HG03097 (cell line): ENCODE data around the gene RAB24.
"Not testable (repeated sequence)": the region's sequence is repeated elsewhere in the genome, so short reads cannot be mapped to it uniquely, and the experiment has no call there.

Experiments
- ATAC-seq: cut with Tn5 transposase; IDR thresholded peaks from one replicate; pipeline ENCODE4 v1.9.1; 2021; ENCODE audit not compliant: unreplicated experiment, low FRiP score

The RAB24 gene

DNA sequence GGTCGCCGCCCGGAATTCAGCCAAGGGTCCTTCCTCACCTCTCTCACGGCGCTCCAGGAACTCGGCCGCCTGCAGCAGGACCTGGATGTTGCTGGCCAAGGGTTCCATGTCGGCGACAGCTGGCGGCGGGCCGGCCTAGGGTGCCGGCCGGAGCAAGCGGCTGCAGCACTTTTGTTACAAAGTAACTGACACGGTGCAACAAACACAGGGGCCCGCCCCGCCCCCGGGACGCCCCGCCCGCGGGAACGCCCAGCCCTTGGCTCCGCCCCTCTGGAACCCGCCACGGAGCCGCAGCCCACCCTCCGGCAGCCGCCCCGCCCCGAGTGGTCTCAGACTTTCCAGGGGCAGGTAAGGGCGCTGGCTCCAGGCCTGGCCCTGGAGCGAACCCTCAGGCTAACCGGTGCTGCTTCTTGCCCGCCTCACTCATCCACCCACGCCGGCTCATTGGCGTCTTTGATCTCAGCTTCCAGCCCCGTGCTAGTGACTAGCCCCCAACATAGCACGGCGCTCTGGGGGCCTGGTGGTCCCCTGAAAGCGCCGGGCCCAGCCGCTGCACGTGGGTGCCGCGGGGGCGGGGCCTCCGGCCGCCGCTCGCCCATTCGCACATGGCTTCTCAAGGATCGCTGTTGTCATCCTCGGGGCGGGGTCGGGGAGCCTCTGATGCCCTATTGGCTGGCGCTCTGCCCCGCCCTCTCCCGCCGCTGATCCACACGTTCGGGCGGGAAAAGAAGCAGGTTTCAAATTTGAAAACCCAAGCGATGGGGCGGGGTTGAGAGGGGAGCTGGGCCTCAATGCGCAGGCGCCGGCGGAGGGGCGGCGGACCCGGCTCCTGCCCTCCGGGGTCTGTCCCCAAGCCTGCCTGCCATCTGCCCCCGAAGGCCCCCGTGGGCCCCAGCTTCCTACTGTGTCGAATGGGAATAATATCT is 8.5 kb upstream of the RAB24 start, which contains the start of gene MXD3:
TSS of gene MXD3 (minus strand) at position 176 of the 926 bp plus-strand sequence. CDS start at position 108, 68 bp downstream.
- ATAC-seq = peak; percentile 60

DNA sequence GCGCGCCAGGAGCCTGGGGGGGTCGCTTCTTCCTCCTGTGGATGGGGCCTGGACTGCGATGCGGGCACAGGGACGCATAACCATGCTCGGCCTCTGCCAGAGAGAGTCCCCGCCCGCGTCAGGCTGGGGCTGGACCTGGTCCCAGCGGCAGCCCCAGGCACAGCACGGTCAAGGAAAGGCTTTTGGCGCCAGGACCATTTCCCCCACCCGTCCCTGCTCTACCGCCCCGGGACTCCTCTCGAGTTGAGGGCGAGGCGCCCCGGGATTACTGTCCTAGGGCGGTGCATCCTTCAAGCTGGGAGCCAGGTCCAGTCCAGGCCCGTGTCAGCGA is 7.8 kb upstream of the RAB24 start:
- no peak for ATAC-seq

DNA sequence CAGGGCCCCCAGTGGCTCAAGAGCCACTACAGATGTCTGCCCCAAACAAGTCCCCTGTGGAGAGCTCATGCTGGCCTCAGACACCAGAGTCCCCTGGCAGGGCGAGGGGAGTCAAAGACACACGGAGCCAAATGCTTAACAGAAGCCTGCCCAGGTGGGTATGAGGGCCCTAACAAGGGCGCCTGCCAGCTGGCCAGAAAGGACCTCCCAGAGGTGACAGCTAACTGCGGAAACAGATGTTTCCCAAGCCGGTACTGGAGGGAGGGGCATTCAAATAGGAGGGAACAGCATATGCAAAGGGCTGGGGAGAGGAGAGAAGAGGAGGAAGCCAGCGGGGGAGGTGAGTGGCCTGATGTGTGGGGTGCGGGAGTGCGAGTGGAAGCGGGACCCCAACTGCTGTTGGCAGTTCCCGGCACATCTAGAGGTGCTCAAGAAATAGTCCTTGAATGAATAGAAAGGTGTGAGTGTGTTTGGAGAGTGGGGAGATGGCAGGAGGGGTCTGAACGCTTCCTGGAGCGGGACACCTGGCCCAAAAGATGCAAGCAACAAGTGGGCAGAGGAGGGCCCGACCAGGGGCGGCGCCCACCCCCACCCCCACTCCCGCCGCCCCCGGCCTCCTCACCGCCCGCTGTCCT is 7.4 kb upstream of the RAB24 start:
- no peak for ATAC-seq

DNA sequence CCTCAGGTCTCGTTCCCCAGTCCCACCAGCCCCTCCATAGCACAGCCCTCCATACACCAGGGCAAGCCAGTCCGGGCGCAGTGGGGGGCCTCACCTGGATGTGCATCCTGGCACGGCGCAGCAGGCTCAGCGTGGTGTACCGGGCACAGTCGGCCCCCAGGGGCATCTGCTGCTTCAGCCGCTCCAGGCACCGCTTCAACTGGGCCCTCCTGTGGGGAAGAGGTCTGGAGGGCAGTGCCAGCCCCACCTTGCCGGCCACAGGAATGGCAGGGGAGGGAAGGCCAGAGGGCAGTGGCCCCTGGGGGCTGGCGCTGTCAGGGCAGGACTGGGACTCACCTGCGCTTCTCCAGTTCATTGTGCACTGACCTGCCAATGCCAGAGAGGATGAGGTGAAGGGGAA is 6.8 kb upstream of the RAB24 start:
- no peak for ATAC-seq

DNA sequence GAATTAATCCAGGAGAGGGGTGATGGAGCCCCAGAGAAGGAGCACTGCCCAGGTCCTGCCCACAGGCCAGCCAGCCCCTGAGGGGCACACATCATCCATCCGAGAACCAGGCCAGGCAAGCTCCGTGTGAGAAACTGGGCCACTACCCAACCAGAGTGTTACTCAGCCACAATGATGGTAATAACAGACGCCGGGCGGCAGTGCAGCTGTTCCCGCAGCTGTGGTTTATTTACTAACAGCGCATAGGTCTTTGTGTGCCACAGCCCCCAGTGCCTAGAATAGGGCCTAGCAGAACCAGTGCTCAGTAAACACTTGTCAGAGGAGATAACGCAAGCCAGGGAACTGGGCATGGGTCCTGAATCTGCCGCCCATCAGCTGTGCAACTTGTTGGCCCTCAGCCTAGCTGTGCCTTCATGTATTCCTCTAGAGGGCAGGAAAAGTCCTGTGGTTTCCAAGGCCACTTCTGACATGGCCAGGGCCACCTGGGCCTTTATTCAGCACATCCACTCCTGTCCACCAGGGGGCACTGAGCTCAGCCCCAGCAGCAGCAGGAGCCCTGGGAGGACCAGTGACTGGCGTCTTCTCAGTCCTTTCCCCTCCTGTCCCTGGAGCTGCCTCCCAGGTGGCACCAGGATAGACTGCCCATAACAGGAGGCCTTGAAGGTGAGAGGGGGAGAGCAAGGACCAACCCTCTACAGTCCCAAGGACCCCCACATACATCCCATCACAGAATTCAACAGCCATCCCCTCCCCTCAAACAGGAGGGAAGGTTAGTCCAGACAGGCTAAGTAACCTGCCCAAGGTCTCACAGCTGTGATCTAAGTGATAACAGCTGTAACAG is 6.1 kb upstream of the RAB24 start:
- no peak for ATAC-seq

DNA sequence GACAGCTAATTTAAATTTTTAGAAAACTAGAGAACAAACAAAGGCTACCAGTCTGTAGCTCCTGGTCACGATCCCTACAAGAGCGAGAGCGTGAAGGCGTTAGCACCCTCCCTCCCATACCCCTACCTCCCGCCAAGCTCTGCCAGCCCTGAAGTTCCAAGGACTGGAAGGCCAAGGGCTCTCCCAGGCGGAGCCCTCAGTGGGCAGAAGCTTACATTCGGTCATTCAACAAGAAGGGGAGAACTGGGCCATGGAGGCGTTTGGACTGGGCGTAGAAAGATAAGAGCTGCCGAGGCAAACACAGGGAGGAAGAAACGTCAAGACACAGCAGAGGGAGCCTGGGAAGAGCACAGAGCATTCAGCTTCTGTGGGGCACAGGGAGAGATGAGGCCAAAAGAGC is 5.2 kb upstream of the RAB24 start:
- ATAC-seq = no peak

DNA sequence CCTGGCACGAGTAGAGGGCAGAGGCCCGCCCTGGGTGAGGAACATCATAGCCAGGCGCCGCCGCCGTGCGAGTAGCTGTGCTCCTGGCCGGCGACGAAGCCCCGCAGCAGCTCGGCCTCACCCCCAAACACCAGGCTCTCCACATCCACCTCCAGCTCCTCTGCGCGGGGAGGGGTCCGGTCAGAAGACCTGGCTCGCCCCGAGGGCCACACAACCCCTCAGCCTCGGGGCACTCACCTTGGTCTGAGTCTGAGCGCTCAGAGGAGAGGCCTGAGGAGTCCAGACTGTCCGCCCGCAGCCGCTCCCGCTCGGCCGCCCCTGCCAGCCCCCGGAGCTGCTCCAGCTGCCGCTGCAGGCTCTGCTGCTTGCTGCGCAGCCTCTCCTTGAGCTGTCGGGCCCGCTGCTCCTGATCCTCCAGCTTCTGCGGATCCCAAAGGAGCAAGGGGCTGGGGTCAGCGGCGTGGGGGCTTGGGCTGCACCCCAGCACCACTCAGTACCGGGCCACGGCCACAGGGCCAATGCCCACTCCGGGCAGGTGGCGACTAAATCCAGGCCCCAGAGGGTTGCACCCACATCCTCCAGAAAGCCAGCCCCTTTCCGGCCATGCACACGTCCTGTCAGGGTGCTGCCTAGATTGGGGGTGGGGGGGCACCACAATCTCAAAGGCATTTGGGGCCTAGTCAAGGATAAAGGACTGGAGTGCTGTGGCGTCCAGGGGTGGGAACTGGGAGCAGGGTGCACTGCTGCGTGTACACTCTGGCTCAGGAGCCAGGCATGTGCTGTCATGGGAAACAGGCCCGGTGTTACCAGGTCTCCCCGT is 4.2 kb upstream of the RAB24 start:
- ATAC-seq = no peak

DNA sequence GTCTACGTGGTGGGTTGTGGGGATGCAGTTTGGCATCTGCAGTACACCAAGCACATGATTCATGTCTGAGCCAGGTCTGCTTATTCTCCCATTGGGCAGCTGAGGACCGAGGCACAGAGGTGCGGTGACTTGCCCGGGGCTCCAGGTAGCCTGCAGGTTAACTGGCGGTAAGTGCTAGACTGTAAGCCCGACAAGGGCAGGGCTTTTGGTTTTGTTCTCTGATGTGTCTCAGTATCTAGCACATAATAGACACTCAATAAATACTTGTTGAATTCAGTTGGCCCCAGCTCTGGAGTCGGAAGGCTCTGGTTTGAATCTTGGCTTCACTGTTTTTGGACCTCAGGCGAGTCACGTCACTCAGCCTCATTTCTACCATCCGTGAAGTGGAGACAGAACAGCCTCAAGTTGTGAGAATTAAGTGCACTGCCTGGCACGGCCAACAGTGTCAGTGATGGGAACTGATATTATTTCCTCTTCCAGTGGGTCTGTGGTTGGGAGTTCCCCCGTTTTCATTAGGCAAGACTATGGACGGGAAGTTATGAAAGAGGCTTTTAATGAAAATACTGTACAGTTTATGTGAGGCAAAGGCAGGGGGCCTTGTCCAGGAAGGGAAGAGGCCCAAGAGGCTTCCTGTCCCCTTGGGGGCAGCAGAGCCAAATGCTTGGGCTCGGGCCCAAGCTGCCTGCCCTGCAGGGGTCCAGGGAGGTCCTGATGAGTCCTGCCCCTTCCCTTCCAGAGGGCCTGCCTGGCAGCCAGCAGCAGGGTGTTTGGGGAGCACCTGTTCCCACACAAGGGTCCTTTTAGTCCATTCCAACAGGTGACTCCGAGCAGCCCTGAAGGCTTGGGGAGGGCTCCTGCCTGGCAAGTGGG is 3.4 kb upstream of the RAB24 start:
- no peak for ATAC-seq

DNA sequence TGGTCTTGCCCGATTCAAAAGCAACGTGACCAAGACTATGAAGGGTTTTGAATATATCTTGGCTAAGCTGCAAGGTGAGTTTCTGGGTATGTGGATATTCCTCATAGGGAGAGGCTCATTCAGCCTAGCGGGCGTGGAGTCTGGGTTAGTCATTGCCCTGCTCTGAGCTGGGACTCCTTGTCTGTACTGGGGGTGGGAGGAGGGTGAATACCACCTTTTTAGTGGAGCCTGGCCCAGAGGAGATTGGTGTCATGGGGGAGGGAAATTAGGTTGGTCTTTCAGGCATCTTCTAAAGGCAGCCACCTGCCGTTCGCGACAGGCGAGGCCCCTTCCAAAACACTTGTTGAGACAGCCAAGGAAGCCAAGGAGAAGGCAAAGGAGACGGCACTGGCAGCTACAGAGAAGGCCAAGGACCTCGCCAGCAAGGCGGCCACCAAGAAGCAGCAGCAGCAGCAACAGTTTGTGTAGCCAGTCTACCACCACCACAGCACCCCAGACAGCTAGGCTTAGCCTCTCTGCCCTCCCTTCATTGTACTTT is 2.7 kb upstream of the RAB24 start:
- not testable (repeated sequence) for ATAC-seq

DNA sequence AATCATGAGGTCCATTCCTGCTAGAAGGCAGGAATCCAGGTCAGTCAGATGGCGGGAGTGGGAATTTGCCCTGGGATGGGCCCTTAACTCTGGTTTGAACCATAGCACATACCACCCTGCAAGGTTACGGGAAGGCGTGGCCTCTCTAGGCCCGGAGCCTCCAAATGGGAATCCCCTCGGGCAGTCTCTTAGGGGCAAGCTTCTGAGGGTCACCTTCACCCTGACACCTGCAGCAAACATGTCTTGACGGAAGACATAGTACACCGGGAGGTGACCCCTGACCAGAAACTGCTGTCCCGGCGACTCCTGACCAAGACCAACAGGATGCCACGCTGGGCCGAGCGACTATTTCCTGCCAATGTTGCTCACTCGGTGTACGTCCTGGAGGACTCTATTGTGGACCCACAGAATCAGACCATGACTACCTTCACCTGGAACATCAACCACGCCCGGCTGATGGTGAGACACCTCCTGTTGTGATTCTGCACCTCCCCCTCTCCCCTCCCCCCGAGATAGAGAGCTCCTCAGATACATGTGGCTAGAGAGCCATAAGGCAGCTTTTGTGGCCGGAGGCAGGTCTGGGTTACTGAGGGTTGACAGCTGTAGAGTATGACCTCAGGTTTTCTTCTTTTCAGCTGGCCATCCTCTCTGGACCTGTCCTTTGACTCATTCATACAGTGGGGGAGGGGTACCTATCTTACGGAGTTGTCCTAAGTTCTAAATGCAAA is 1.0 kb upstream of the RAB24 start:
- no peak for ATAC-seq

DNA sequence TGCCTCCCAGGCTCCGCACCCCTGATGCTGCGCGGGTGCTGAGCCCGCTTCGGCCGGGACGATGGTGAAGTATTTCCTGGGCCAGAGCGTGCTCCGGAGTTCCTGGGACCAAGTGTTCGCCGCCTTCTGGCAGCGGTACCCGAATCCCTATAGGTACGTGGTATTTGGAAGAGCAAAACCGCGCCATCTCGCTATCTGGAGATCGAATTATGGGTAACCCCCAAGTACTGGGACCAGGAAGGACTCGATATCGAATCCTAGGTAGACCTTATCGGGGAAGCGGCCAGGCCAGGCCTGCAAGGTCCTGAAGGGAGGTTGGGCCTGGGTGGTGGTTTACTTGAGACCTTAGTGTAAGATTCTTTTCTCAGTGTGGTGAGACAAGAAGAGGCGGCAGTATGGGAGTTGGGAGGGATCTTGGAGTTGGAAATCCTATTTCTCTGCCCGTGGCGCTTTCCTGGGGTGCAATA is 439 bp upstream of the RAB24 start:
- no peak for ATAC-seq

DNA sequence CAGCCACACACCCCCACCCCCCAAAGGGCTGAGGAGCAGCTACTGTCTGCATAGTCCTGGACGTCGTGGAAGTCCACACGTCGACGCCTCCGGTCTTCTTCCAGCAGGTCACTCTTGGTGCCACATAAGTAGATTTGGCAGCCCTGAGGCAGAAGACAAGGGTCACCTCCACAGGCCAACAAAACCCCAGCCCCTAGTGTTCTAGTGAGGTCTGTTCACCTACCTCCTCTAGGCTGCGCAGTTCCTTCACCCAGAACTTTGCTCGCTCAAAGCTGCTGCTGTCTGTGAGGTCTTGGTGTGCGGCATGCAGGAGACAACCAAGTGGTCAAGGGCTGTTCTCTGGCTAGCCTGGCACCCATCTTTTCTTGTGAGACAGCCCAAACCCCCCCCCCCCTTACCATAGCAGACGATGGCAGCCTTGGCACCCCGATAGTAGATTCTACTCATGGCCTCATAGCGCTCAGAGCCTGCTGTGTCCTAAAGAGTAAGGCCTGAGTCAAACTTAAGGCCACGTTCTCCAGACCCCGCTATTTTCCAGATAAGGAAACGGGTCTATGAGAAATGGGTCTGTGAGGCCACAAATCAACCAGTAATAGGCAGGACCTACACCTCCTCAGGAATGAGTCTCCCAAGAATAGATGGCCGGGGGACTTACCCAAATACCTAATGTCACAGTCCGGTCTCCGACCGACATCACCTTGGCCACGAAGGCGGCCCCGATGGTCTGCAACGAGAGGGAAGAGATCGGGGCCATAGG is 987 bp downstream of the RAB24 start:
- ATAC-seq = no peak

DNA sequence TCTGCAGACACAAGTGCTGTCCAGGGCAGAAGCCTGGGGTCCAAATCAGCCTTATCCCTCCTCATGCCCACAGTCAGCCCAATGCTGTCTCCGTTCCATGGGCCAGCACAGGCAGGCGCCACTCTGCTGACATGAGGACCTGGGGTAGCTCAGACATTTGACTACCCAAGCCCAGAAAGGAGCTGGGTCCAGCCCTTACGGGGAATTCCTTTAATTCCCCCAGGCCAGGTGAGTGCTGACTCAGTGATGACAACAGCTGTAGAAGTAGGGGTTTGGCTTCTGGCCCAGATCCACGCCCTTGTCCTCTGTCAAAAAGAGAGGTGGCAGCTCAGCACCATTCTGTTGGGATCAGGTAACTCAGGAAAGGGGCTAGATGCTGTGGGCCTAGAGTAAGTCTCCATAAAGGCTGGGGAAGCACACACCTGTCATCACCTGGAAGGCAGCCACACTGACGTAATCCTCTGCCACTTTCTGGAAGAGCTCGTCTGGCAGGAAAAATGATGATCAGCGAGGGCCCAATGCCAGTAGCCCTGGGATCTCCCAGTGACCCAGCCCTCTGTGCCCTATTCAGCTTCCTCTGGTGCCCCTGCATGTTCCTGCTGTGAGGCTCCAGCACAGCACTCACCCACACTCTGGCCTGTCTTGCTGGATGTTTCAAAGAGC is 1.9 kb downstream of the RAB24 start:
- no peak for ATAC-seq

DNA sequence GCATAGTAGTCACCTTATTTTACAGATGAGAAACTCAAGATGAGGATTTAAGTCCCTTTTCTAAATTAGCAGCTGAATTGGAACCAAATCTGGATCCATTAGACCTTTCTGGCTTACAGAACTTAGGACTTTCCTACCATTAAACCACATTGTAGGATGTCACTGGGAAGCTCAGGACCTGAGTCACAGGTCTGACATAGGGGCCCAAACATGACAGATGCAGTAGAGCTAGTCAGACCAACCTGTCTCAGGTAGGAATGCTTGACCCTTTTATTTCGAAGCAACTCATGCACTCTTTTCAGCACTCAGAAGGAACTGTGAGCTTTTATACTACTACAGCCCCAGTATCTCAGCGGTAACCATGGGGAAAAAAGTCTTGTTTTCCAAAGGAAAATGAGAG is 2.6 kb downstream of the RAB24 start:
- ATAC-seq = no peak

DNA sequence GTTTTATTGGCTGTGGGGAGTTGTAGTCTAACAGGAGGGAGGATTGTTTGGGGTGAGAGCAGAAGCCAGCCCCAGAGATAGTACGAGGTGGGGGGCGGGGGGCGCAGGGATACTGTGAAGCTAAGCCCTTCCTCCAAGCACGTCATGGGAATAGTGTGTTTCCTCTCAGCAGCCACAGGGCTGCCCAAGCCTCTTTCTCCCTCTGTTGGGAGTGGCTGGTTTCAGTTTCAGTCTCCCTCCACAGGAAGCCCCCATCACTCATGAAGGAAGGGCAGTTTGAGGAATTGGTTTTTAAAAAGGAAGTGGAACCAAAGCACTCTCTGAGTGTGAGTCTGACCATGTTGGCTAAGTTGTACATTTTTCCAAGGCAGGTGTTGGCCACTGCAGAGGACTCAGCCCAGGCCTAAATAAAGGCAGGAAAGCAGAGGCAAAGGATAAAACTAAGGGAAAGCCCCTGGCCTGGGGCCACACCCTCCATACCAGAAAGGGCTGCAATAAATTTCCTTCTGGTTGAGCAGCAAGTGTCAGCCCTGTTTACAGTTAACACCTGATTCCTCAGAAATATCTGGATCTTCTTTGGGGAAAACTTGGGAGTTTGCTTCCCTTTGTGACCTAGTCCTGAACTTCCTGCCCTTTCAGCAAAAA is 3.2 kb downstream of the RAB24 start:
- ATAC-seq = no peak

DNA sequence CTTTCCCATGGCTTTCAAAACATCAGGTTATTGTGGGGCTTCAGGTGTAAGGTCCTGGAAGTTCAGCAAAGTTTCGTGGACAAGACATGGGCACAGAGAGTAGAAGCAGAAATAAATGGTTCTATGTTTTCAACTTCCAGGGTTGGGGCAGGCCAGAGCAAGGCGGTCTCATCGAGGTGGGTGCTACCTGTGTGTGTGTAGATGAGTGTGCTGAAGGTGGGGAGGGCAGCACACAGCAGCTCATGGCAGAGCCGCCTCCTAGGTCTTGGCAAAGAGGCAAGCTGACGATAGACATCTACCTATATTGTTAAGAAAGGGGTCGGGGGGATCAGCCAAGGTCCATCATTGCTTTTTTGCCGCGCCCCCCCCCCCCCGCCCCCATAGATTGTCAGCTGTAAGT is 3.8 kb downstream of the RAB24 start:
- ATAC-seq = no peak

DNA sequence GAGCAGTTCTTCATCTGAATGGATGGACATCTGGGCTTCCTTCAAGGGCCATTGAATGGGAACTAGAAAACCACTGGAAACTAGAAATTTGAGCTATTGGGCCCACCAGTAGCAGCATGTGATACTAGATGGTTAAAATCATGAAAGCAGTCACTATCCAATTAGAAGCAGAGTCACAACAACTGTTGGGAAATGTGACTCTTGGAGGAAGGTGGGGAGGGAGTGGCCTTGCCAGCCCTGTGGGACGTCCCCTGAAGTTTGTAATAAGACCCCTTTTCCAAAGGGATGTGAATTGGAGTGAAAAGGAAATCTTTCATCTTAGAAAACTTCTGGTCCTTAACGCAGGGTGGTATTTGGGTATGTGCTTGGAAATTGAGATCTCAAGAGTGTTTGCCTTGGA is 5.6 kb downstream of the RAB24 start:
- ATAC-seq = no peak
